HEK293 (cell line): ENCODE data around the gene ACADSB.

ENCODE experiments used
- BCL11B ChIP-seq: fragments of 450-650 bp; formaldehyde crosslinking; IDR thresholded peaks from 2 replicates; pipeline ENCODE4 v1.5.1; 2016; ENCODE audit warnings: low read depth, missing biosample characterization, missing genetic modification characterization
- CTCF ChIP-seq: fragments of 450-650 bp; formaldehyde crosslinking; IDR thresholded peaks from 2 replicates; pipeline ENCODE4 v1.5.1; 2016; ENCODE audit warnings: missing biosample characterization, missing genetic modification characterization
- YY2 ChIP-seq: fragments of 450-650 bp; formaldehyde crosslinking; IDR thresholded peaks from 2 replicates; pipeline ENCODE4 v1.5.1; 2016; ENCODE audit warnings: missing biosample characterization, missing genetic modification characterization
- ZIC2 ChIP-seq: fragments of 450-650 bp; formaldehyde crosslinking; IDR thresholded peaks from 2 replicates; pipeline ENCODE4 v1.5.1; 2016; ENCODE audit warnings: missing biosample characterization, missing genetic modification characterization
- ZNF19 ChIP-seq: fragments of 450-650 bp; formaldehyde crosslinking; IDR thresholded peaks from 2 replicates; pipeline ENCODE4; 2016; ENCODE audit warnings: missing biosample characterization, missing genetic modification characterization, low read depth
- ZNF501 ChIP-seq: fragments of 450-650 bp; formaldehyde crosslinking; IDR thresholded peaks from 2 replicates; pipeline ENCODE4 v1.5.1; 2016; ENCODE audit warnings: missing biosample characterization, missing genetic modification characterization
- ZNF513 ChIP-seq: fragments of 450-650 bp; IDR thresholded peaks from 2 replicates; pipeline ENCODE4 v1.5.1; 2018; ENCODE audit warnings: missing biosample characterization, missing genetic modification characterization
- ZNF658 ChIP-seq: fragments of 450-650 bp; formaldehyde crosslinking; IDR thresholded peaks from 2 replicates; pipeline ENCODE4; 2016; ENCODE audit warnings: missing biosample characterization, missing genetic modification characterization
- ZNF670 ChIP-seq: fragments of 450-650 bp; formaldehyde crosslinking; IDR thresholded peaks from 2 replicates; pipeline ENCODE4 v1.5.1; 2016; ENCODE audit warnings: missing biosample characterization, missing genetic modification characterization, low read depth
- ZNF776 ChIP-seq: fragments of 450-650 bp; formaldehyde crosslinking; IDR thresholded peaks from 2 replicates; pipeline ENCODE4 v1.5.0; 2017; ENCODE audit warnings: missing biosample characterization, missing genetic modification characterization, borderline replicate concordance
- ZNF792 ChIP-seq: fragments of 450-650 bp; formaldehyde crosslinking; IDR thresholded peaks from 2 replicates; pipeline ENCODE4 v1.5.1; 2016; ENCODE audit warnings: missing biosample characterization, missing genetic modification characterization
- ZNF830 ChIP-seq: fragments of 450-650 bp; IDR thresholded peaks from 2 replicates; pipeline ENCODE4 v1.5.0; 2018; ENCODE audit warnings: missing biosample characterization, missing genetic modification characterization, low read depth, mild to moderate bottlenecking, moderate library complexity
- TF ChIP-seq, protein P1 (sequence below): fragments of 450-650 bp; formaldehyde crosslinking; IDR thresholded peaks from 2 replicates; pipeline ENCODE4 v1.5.1; 2016; ENCODE audit warnings: missing biosample characterization, missing genetic modification characterization, low read depth
- TF ChIP-seq, protein P2 (sequence below): fragments of 450-650 bp; formaldehyde crosslinking; IDR thresholded peaks from 2 replicates; pipeline ENCODE4 v1.5.1; 2017; ENCODE audit warnings: missing biosample characterization, mild to moderate bottlenecking, missing genetic modification characterization, moderate library complexity

DNA sequence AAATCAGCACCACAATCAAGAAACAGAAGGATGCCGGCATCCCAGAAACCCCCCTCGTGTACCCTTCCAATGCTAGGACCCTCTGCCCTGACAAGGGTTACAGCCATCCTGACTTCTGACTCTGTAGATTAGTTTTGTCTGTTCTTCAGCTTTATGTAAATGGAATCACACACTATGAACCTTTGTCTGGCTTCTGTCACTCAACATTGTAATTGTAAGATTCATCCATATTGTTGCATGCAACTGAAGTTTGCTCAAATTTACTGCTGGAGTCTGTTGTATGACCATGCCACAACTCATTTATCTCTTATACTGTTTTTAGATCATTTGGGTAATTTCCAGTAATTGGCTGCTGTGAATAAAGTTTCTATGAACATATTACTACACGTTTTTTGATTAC is 8.7 kb upstream of the ACADSB start:
- TF ChIP-seq CTCF (tag by site-specific recombination) (no peak), YY2 (tag by site-specific recombination) (no peak), BCL11B (tag by site-specific recombination) (no peak), ZNF776 (tag by site-specific recombination) (no peak), ZNF830 (tag by site-specific recombination) (no peak), ZIC2 (no peak), ZNF670 (tag by site-specific recombination) (no peak), ZNF792 (tag by site-specific recombination) (no peak), ZNF513 (no peak), ZNF501 (tag by site-specific recombination) (no peak), ZNF658 (tag by site-specific recombination) (no peak), ZNF19 (tag by site-specific recombination) (no peak)
- TF ChIP-seq, protein P1, sequence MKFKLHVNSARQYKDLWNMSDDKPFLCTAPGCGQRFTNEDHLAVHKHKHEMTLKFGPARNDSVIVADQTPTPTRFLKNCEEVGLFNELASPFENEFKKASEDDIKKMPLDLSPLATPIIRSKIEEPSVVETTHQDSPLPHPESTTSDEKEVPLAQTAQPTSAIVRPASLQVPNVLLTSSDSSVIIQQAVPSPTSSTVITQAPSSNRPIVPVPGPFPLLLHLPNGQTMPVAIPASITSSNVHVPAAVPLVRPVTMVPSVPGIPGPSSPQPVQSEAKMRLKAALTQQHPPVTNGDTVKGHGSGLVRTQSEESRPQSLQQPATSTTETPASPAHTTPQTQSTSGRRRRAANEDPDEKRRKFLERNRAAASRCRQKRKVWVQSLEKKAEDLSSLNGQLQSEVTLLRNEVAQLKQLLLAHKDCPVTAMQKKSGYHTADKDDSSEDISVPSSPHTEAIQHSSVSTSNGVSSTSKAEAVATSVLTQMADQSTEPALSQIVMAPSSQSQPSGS, result no peak
- TF ChIP-seq, protein P2, sequence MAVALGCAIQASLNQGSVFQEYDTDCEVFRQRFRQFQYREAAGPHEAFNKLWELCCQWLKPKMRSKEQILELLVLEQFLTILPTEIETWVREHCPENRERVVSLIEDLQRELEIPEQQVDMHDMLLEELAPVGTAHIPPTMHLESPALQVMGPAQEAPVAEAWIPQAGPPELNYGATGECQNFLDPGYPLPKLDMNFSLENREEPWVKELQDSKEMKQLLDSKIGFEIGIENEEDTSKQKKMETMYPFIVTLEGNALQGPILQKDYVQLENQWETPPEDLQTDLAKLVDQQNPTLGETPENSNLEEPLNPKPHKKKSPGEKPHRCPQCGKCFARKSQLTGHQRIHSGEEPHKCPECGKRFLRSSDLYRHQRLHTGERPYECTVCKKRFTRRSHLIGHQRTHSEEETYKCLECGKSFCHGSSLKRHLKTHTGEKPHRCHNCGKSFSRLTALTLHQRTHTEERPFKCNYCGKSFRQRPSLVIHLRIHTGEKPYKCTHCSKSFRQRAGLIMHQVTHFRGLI, result no peak
